NT2/D1 (cell line): Measurements from ENCODE around the gene FBXO21.

Experiments used
- SUZ12 ChIP-seq: IDR thresholded peaks from 2 replicates; pipeline ENCODE4 v1.6.1; 2011; ENCODE audit not compliant: insufficient read length, insufficient read depth; ENCODE audit errors: extremely low read depth
- YY1 ChIP-seq: IDR thresholded peaks from 2 replicates; pipeline ENCODE4 v1.6.1; 2011; ENCODE audit not compliant: insufficient read length, insufficient read depth

DNA sequence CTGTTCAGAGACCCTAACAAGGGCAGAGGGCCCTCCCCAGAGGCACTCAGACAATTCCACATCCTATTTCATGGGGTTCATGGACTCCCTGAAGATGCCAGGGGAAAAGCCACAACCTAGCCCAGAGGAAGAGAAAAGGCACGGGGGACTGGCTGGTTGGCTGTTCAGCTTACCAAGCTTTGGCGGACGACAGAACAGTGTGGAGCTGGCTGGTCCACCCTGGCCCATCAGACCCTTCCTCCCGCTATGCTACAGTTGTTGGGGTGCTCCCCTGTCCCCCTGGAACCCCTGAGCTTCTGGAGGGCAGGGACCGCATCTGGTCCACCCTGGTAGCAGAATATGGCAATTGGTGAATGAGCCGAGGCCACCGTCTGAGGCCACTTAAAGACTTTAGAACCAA lies 97.4 kb downstream of the FBXO21 start:
- TF ChIP-seq YY1 (no peak), SUZ12 (no peak)
